Tibial artery (tissue), 4 donors: ENCODE measurements around the gene KIAA0408.
A peak's percentile ranks its signal among the peaks of the same experiment; 100 is the strongest.
"Not testable (repeated sequence)": the region's sequence is repeated elsewhere in the genome, so short reads cannot be mapped to it uniquely, and the experiment has no call there.

Source experiments
- DNase-seq, 2 donors: peaks; one replicate each; pipeline ENCODE4 v3.0.0-alpha.2; 2019
- H3K27ac ChIP-seq, 2 donors: fragments of 200-600 bp; sonication (generic) in 1 of 2; 1 replicate in 1 of 2; 2 replicates in 1 of 2; pipeline ENCODE4 v1.5.1; 2018 to 2019; ENCODE audit warnings: mild to moderate bottlenecking in 1 of 2
- H3K27me3 ChIP-seq, 2 donors: fragments of 200-600 bp; sonication (generic) in 1 of 2; one replicate each; pipeline versions ENCODE4 v1.5.1 to v1.6.0; 2016 to 2019
- H3K36me3 ChIP-seq, 3 donors: fragments of 200-600 bp; sonication (generic) in 2 of 3; one replicate each; pipeline ENCODE4 v1.5.1; 2016 to 2019; ENCODE audit warnings: mild to moderate bottlenecking in 2 of 3
- H3K4me1 ChIP-seq, 4 donors: fragments of 200-600 bp; sonication (generic) in 2 of 4; 1 replicate in 3 of 4; 2 replicates in 1 of 4; pipeline ENCODE4 v1.5.1; 2016 to 2019
- H3K4me3 ChIP-seq, 2 donors: fragments of 200-600 bp; sonication (generic) in 1 of 2; 1 replicate in 1 of 2; 2 replicates in 1 of 2; pipeline ENCODE4 v1.5.1; 2018 to 2019; ENCODE audit warnings: mild to moderate bottlenecking in 2 of 2
- H3K9me3 ChIP-seq, 3 donors: fragments of 200-600 bp; sonication (generic) in 1 of 3; one replicate each; pipeline ENCODE4 v1.5.1; 2016 to 2019
- CTCF ChIP-seq, 2 experiments: fragments of 200-600 bp in 1 of 2; fragments of 450-650 bp in 1 of 2; IDR thresholded peaks; one replicate each; pipeline ENCODE4 v1.5.1; 2017 to 2019; ENCODE audit warnings: antibody characterized with exemption in 2 of 2, mild to moderate bottlenecking in 1 of 2, moderate library complexity in 1 of 2
- intact Hi-C: fragments of 100-400 bp; cut with DNase I; formaldehyde crosslinking; loops from one replicate; pipeline ENCODE4 v1.15.0; 2023; ENCODE audit warnings: low total_unique reads

The KIAA0408 gene

GRCh38 chr6:127435626-127436220 is 23.5 kb downstream of the KIAA0408 start:
- no peaks in the 10 kb centered on the region for H3K27me3 ChIP-seq
- DNase-seq = no peak
- H3K4me3 ChIP-seq = no peak overlapping the region
- no peak for TF ChIP-seq CTCF (IDR thresholded peaks at IDR 0.05)
- H3K4me1 ChIP-seq = no peaks in the 10 kb centered on the region
- H3K9me3 ChIP-seq = no peaks in the 10 kb centered on the region
- intact Hi-C loops = no loop called here
- H3K36me3 ChIP-seq = no peaks in the 10 kb centered on the region
- no peak overlapping the region for H3K27ac ChIP-seq

GRCh38 chr6:127434651-127435050 is 24.5 kb downstream of the KIAA0408 start:
- DNase-seq = no peak
- no peaks in the 10 kb centered on the region for H3K27me3 ChIP-seq
- H3K4me1 ChIP-seq = no peaks in the 10 kb centered on the region
- no peaks in the 10 kb centered on the region for H3K36me3 ChIP-seq
- no peak for TF ChIP-seq CTCF (IDR thresholded peaks at IDR 0.05)
- no peaks in the 10 kb centered on the region for H3K9me3 ChIP-seq
- H3K4me3 ChIP-seq = no peak overlapping the region
- H3K27ac ChIP-seq = no peak overlapping the region
- intact Hi-C loops = no loop called here

GRCh38 chr6:127428562-127428961 is 30.6 kb downstream of the KIAA0408 start:
- H3K4me1 ChIP-seq = not testable (repeated sequence)

GRCh38 chr6:127423921-127424320 is 35.3 kb downstream of the KIAA0408 start:
- DNase-seq = no peak
- Histone ChIP-seq H3K27ac (no peak overlapping the region), H3K36me3 (no peaks in the 10 kb centered on the region), H3K9me3 (no peaks in the 10 kb centered on the region), H3K4me3 (no peak overlapping the region), H3K4me1 (peaks cover 0 to 14% (median 0%) of the 10 kb centered on the region in 4 donors), H3K27me3 (no peaks in the 10 kb centered on the region)
- no peak for TF ChIP-seq CTCF (IDR thresholded peaks at IDR 0.05)
- intact Hi-C loops = no loop called here

More at GRCh38 chr6:127428562-127428961, 30.6 kb downstream of the KIAA0408 start:
- H3K36me3 ChIP-seq, H3K4me3 ChIP-seq, H3K9me3 ChIP-seq, H3K27ac ChIP-seq, DNase-seq, H3K27me3 ChIP-seq, intact Hi-C loops: not testable (repeated sequence)

- DNase-seq, H3K27ac ChIP-seq, H3K27me3 ChIP-seq, H3K4me3 ChIP-seq, H3K36me3 ChIP-seq, intact Hi-C loops, H3K9me3 ChIP-seq: not testable (repeated sequence)
- peaks cover 0 to 14% (median 0%) of the 10 kb centered on the region in 4 donors for H3K4me1 ChIP-seq
These were observed 38.0 kb downstream of the KIAA0408 start for GRCh38 chr6:127421164-127421563.

- TF ChIP-seq CTCF (IDR thresholded peaks at IDR 0.05) = peak; percentile 30 to 48
- H3K27ac ChIP-seq = no peak overlapping the region
- intact Hi-C loops = no loop called here
- H3K9me3 ChIP-seq = no peaks in the 10 kb centered on the region
- H3K4me1 ChIP-seq = peaks cover 0 to 14% (median 0%) of the 10 kb centered on the region in 4 donors
- no peak overlapping the region for H3K4me3 ChIP-seq
- no peaks in the 10 kb centered on the region for H3K36me3 ChIP-seq
- DNase-seq = peak; percentile 67 to 74
- no peaks in the 10 kb centered on the region for H3K27me3 ChIP-seq
These were observed 38.6 kb downstream of the KIAA0408 start for GRCh38 chr6:127420556-127420955.

- no peak overlapping the region for H3K4me3 ChIP-seq
- DNase-seq = no peak
- intact Hi-C loops = no loop called here
- H3K9me3 ChIP-seq = no peaks in the 10 kb centered on the region
- peaks cover 0 to under 1% (median 0%) of the 10 kb centered on the region in 4 donors for H3K4me1 ChIP-seq
- H3K27ac ChIP-seq = no peak overlapping the region
- no peaks in the 10 kb centered on the region for H3K27me3 ChIP-seq
- no peak for TF ChIP-seq CTCF (IDR thresholded peaks at IDR 0.05)
- no peaks in the 10 kb centered on the region for H3K36me3 ChIP-seq
These were observed 44.1 kb downstream of the KIAA0408 start for GRCh38 chr6:127415096-127415495.

- H3K4me3 ChIP-seq, H3K36me3 ChIP-seq, DNase-seq, H3K27ac ChIP-seq, intact Hi-C loops, H3K27me3 ChIP-seq, H3K9me3 ChIP-seq, H3K4me1 ChIP-seq: not testable (repeated sequence)
These were observed 46.1 kb downstream of the KIAA0408 start for GRCh38 chr6:127413123-127413522.

GRCh38 chr6:127412016-127412415 is 47.2 kb downstream of the KIAA0408 start:
- H3K36me3 ChIP-seq, H3K4me1 ChIP-seq, intact Hi-C loops, H3K27me3 ChIP-seq, H3K9me3 ChIP-seq, H3K27ac ChIP-seq, DNase-seq, H3K4me3 ChIP-seq: not testable (repeated sequence)
